ENCODE data around the gene BLVRB. TPM values are rescaled to one million over a fixed set of nuclear protein-coding genes. Genes with fewer than 3 reads are reported as not detected.

BLVRB gene
- total and polyA plus RNA-seq, 9 of the 15 experiments (the other 6 are each of a cell fraction or from before 2014, with no cell fraction given), result 81.1 to 749 (median 331) TPM

GRCh38 chr19:40503320-40503695 lies 37.8 kb upstream of the BLVRB start (continued):
- peak; percentile 91 for TF ChIP-seq RFX1 (IDR thresholded peaks at IDR 0.05)
- TF ChIP-seq NRF1 (conservative IDR thresholded peaks at IDR 0.05 in 1 of 2, IDR thresholded peaks at IDR 0.05 in 1 of 2), result no peak
- no peak for TF ChIP-seq ZBTB8A (IDR thresholded peaks at IDR 0.05; ENCODE audit: partially characterized antibody)
- TF ChIP-seq CBFB (CRISPR knock-in tag; IDR thresholded peaks at IDR 0.05), result no peak
- TF ChIP-seq, protein P1, sequence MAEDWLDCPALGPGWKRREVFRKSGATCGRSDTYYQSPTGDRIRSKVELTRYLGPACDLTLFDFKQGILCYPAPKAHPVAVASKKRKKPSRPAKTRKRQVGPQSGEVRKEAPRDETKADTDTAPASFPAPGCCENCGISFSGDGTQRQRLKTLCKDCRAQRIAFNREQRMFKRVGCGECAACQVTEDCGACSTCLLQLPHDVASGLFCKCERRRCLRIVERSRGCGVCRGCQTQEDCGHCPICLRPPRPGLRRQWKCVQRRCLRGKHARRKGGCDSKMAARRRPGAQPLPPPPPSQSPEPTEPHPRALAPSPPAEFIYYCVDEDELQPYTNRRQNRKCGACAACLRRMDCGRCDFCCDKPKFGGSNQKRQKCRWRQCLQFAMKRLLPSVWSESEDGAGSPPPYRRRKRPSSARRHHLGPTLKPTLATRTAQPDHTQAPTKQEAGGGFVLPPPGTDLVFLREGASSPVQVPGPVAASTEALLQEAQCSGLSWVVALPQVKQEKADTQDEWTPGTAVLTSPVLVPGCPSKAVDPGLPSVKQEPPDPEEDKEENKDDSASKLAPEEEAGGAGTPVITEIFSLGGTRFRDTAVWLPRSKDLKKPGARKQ (CRISPR knock-in tag; IDR thresholded peaks at IDR 0.05), result no peak
- peak; percentile 29 to 48; a peak in 2 of 4 replicates for TF ChIP-seq KDM1A (IDR thresholded peaks at IDR 0.05)
- no peak for TF ChIP-seq CHD1 (IDR thresholded peaks at IDR 0.05; ENCODE audit: low read length)
- TF ChIP-seq ZBTB17 (CRISPR knock-in tag; IDR thresholded peaks at IDR 0.05), result no peak
- TF ChIP-seq SMAD2 (IDR thresholded peaks at IDR 0.05; ENCODE audit: low read depth, low read length), result no peak
- TF ChIP-seq, protein P2, sequence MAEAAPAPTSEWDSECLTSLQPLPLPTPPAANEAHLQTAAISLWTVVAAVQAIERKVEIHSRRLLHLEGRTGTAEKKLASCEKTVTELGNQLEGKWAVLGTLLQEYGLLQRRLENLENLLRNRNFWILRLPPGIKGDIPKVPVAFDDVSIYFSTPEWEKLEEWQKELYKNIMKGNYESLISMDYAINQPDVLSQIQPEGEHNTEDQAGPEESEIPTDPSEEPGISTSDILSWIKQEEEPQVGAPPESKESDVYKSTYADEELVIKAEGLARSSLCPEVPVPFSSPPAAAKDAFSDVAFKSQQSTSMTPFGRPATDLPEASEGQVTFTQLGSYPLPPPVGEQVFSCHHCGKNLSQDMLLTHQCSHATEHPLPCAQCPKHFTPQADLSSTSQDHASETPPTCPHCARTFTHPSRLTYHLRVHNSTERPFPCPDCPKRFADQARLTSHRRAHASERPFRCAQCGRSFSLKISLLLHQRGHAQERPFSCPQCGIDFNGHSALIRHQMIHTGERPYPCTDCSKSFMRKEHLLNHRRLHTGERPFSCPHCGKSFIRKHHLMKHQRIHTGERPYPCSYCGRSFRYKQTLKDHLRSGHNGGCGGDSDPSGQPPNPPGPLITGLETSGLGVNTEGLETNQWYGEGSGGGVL (CRISPR knock-in tag; IDR thresholded peaks at IDR 0.05), result no peak
- no peak for TF ChIP-seq E2F6 (IDR thresholded peaks at IDR 0.05; ENCODE audit: borderline replicate concordance in 1 of 2, extremely low read depth in 1 of 2, insufficient read depth in 1 of 2, insufficient read length in 1 of 2, low read depth in 1 of 2, low read length in 1 of 2, poor library complexity in 1 of 2, severe bottlenecking in 1 of 2)
- no peak for TF ChIP-seq ZNF277 (CRISPR knock-in tag; IDR thresholded peaks at IDR 0.05; ENCODE audit: borderline replicate concordance)
- TF ChIP-seq ZNF121 (CRISPR knock-in tag; conservative IDR thresholded peaks at IDR 0.05), result no peak
- TF ChIP-seq, protein P3, sequence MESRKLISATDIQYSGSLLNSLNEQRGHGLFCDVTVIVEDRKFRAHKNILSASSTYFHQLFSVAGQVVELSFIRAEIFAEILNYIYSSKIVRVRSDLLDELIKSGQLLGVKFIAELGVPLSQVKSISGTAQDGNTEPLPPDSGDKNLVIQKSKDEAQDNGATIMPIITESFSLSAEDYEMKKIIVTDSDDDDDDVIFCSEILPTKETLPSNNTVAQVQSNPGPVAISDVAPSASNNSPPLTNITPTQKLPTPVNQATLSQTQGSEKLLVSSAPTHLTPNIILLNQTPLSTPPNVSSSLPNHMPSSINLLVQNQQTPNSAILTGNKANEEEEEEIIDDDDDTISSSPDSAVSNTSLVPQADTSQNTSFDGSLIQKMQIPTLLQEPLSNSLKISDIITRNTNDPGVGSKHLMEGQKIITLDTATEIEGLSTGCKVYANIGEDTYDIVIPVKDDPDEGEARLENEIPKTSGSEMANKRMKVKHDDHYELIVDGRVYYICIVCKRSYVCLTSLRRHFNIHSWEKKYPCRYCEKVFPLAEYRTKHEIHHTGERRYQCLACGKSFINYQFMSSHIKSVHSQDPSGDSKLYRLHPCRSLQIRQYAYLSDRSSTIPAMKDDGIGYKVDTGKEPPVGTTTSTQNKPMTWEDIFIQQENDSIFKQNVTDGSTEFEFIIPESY (CRISPR knock-in tag; IDR thresholded peaks at IDR 0.05), result no peak
- peak; percentile 89 for TF ChIP-seq MXI1 (IDR thresholded peaks at IDR 0.05; ENCODE audit: low read depth, low read length)
- TF ChIP-seq NFIC (IDR thresholded peaks at IDR 0.05), result no peak
- no peak for TF ChIP-seq PRPF4 (IDR thresholded peaks at IDR 0.05; ENCODE audit: insufficient read depth, low read depth, low read length, poor library complexity, severe bottlenecking)
- TF ChIP-seq HDGF (IDR thresholded peaks at IDR 0.05), result no peak
- no peak for TF ChIP-seq CCAR2 (IDR thresholded peaks at IDR 0.05; ENCODE audit: low read depth, low read length)
- TF ChIP-seq BMI1 (IDR thresholded peaks at IDR 0.05; ENCODE audit: low read length), result 0 out of 2 replicates have a peak, but pooled peaks have one; percentile 37
- no peak for TF ChIP-seq ZNF766 (CRISPR knock-in tag; conservative IDR thresholded peaks at IDR 0.05)

Data from K562 (cell line).